H54 (cell line): ENCODE measurements around the gene PHF19.

Experiments
- DNase-seq: peaks from one replicate; pipeline ENCODE4 v3.0.0; 2011; ENCODE audit warnings: low spot score, mixed read lengths; ENCODE audit not compliant: insufficient read length
- FAIRE-seq: peaks from 3 replicates; lab custom pipeline; 2011; peaks lifted over from hg19 to GRCh38; lab: Jason Lieb, UNC
- POLR2A ChIP-seq: IDR thresholded peaks from 2 replicates; pipeline ENCODE4 v1.6.1; 2011; ENCODE audit warnings: low read depth, mild to moderate bottlenecking, low read length

PHF19 gene

GRCh38 chr9:120878188-120879130 is 1.5 kb upstream of the PHF19 start:
- no peak for TF ChIP-seq POLR2A
- DNase-seq = no peak
- FAIRE-seq = no peak

GRCh38 chr9:120877276-120878034 is 467 bp upstream of the PHF19 start:
- FAIRE-seq (peak; percentile 48), DNase-seq (peak; percentile 89)
- peak; percentile 57 for TF ChIP-seq POLR2A

GRCh38 chr9:120875954-120876841 is 790 bp downstream of the PHF19 start:
- peak; percentile 100 for DNase-seq
- no peak for FAIRE-seq
- TF ChIP-seq POLR2A = peak; percentile 49; the same call in 1 of the 2 replicates

GRCh38 chr9:120875643-120875953 is 1.4 kb downstream of the PHF19 start:
- FAIRE-seq (no peak), DNase-seq (no peak)
- TF ChIP-seq POLR2A = no peak

GRCh38 chr9:120875195-120875565 is 1.8 kb downstream of the PHF19 start:
- no peak for DNase-seq
- FAIRE-seq = no peak
- TF ChIP-seq POLR2A = no peak

- FAIRE-seq (no peak), DNase-seq (no peak)
- TF ChIP-seq POLR2A = no peak
Measured at GRCh38 chr9:120874226-120875194, 2.5 kb downstream of the PHF19 start.

GRCh38 chr9:120873512-120873911 is 3.5 kb downstream of the PHF19 start:
- FAIRE-seq = no peak

GRCh38 chr9:120872791-120873502 is 4.0 kb downstream of the PHF19 start:
- no peak for TF ChIP-seq POLR2A
- DNase-seq = no peak
- FAIRE-seq = no peak

More at GRCh38 chr9:120873512-120873911, 3.5 kb downstream of the PHF19 start:
- TF ChIP-seq POLR2A = no peak
- DNase-seq = peak; percentile 78

GRCh38 chr9:120870206-120870605 is 6.8 kb downstream of the PHF19 start:
- FAIRE-seq (no peak), DNase-seq (no peak)
- no peak for TF ChIP-seq POLR2A

- FAIRE-seq = no peak
- no peak for TF ChIP-seq POLR2A
- no peak for DNase-seq
Measured at GRCh38 chr9:120869726-120870125, 7.3 kb downstream of the PHF19 start.

- DNase-seq (no peak), FAIRE-seq (no peak)
- TF ChIP-seq POLR2A = no peak
Measured at GRCh38 chr9:120869360-120869687, 7.7 kb downstream of the PHF19 start.
